HUES64 (cell line): ENCODE results near the gene TEDC1.

Experiments
- H3K27ac ChIP-seq: 2 replicates; pipeline ENCODE4 v1.7.0; 2013; ENCODE audit warnings: low read depth, low read length, inconsistent platforms
- H3K27me3 ChIP-seq: 2 replicates; pipeline ENCODE4 v1.6.1; 2013; ENCODE audit warnings: mild to moderate bottlenecking, low read length; ENCODE audit not compliant: insufficient read depth
- H3K36me3 ChIP-seq: 2 replicates; pipeline ENCODE4 v1.6.1; 2013; ENCODE audit warnings: mild to moderate bottlenecking, low read length; ENCODE audit not compliant: insufficient read depth
- H3K4me1 ChIP-seq: 2 replicates; pipeline ENCODE4 v1.6.1; 2013; ENCODE audit warnings: mild to moderate bottlenecking, low read length, moderate library complexity; ENCODE audit not compliant: insufficient read depth
- H3K4me3 ChIP-seq: 2 replicates; pipeline ENCODE4 v1.5.1; 2013; ENCODE audit warnings: mild to moderate bottlenecking, low read length, moderate library complexity
- H3K9ac ChIP-seq: 2 replicates; pipeline ENCODE4 v1.6.1; 2013; ENCODE audit warnings: mild to moderate bottlenecking, low read depth, low read length
- H3K9me3 ChIP-seq: 2 replicates; pipeline ENCODE4 v1.6.1; 2013; ENCODE audit warnings: low read depth, low read length; ENCODE audit not compliant: insufficient read depth
- WGBS: fragments of 150-250, 120-280 bp; methylation state at CpG from one replicate; pipeline ENCODE4 v1.1.7; 2013; ENCODE audit warnings: missing lambda C conversion rate; 5-methylcytosine and 5-hydroxymethylcytosine counted together

The TEDC1 gene

DNA sequence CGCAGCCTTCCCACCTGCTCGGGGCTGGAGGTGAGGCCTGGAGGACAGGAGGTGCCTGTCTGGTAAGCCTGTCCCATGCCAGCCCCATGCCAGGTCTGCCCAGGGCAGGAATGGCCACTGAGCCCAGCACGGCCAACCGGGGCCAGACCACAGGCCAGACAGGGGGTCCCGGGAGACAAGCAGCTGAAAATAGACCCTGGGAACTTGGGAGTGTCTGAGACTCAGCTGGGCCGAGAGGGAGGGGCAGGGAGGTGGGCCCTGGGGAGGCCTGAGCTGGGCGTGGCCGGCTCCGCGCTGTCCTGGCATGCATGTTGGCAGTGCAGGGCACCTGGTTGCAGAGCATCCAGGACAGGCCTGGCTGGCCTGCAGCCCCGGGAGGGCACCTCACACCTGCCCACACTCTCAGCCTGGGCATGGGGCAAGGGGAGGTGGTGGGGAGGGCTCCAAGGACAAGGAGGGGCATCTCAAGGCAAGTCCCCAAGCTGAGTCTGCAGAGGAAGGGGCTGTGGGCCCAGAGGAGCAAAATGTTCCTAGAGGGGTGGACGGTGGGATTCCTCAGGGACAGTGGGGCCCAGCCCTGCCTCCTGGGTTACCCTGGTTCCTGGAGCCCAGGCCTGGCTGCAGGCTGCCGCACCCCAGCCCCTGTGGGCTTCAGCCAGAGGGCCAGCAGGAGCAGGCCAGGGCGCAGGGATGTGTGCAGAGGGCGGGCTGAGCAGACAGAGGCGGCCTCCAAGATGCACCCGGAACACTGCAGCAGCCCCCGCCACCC, 7.6 kb upstream of the TEDC1 start:
- Histone ChIP-seq H3K4me3 (no peak overlapping the region), H3K9ac (no peak overlapping the region), H3K36me3 (no peaks in the 10 kb centered on the region), H3K27me3 (peaks cover 97% of the 10 kb centered on the region), H3K27ac (no peak overlapping the region), H3K4me1 (peaks cover 9% of the 10 kb centered on the region), H3K9me3 (no peaks in the 10 kb centered on the region)
- 84% methylated on average over 18 of the region's 18 CpGs for WGBS

DNA sequence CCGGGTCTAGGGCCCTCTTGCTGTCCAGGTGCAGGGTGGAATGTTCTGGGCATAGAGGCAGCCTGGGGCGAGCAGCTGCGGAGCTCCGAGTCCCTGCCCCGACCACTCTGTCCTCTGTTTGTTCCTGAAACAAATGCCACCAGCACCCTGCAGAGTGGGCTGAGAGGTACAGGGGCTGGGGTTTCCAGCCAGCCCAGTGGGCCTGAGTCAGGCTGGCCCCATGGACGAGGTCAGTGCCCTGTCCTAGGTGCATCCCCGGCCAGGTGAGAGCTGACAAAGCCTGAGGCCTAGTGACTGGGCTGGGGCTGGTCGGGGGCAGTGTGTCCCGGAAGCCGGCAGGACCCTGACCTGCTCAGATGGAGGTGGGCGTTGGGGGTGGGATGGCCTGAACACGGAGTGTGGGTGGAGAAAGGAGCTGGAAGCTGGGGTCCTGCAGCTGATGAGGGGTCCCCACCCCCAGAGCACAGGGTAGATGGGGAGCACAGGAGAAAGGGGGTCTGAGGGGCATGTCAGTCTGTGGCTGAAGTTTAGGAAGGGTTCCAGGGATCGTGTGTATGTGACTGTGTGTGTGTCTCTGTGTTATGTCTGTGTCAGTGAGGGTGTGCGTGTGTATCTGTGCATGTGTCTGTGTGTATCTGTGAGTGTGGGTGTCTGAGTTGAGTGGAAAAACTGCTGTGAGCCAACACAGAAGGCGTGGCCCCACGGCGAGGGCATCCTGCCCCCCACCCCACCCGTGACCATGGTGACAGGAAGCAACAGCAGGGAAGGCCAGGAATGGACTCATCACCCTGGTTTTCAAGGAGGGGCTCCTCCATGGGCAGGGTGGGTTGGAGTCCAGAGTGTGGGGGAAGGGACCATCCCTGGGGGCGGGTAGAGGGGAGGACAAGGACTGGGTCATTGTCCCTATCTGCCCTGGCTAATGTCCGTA, 6.7 kb upstream of the TEDC1 start:
- H3K4me1 ChIP-seq, result peaks cover 12% of the 10 kb centered on the region
- H3K9me3 ChIP-seq, result no peaks in the 10 kb centered on the region
- H3K9ac ChIP-seq, result no peak overlapping the region
- H3K27ac ChIP-seq, result no peak overlapping the region
- H3K27me3 ChIP-seq, result peaks cover 97% of the 10 kb centered on the region
- H3K36me3 ChIP-seq, result no peaks in the 10 kb centered on the region
- H3K4me3 ChIP-seq, result no peak overlapping the region
- WGBS, result 85% methylated on average over 20 of the region's 20 CpGs

GRCh38 chr14:105484997-105485393, 6.1 kb upstream of the TEDC1 start:
- Histone ChIP-seq H3K9me3 (no peaks in the 10 kb centered on the region), H3K9ac (no peak overlapping the region), H3K4me1 (peaks cover 15% of the 10 kb centered on the region), H3K27me3 (peaks cover 92% of the 10 kb centered on the region), H3K36me3 (no peaks in the 10 kb centered on the region), H3K27ac (no peak overlapping the region), H3K4me3 (no peak overlapping the region)
- 88% methylated on average over 16 of the region's 16 CpGs for WGBS

DNA sequence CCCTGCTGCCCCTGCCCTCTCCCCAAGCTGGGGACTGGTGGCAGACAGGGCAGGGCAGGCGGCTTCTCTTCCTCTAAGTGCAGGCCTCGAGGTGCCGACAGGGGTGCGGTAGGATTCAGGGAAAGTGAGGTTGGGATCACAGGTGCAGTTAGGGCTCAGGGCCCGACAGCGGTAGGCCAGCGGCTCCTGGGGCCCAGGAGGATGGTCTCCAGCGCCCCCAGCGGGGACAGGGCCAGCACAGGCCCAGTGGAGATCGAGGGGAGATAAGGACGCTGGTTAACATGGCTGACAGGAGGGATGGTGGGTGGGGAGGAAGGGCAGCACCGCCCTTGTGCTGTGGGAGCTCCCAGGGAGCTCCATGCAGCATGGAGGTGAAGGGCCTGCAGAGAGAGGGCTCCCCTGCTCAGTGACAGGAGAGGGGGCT, 5.3 kb upstream of the TEDC1 start:
- no peaks in the 10 kb centered on the region for H3K36me3 ChIP-seq
- peaks cover 85% of the 10 kb centered on the region for H3K27me3 ChIP-seq
- H3K9me3 ChIP-seq, result no peaks in the 10 kb centered on the region
- no peak overlapping the region for H3K9ac ChIP-seq
- no peak overlapping the region for H3K27ac ChIP-seq
- peak overlapping the region; percentile 1; the same call in 1 of the 2 replicates for H3K4me3 ChIP-seq
- H3K4me1 ChIP-seq, result peaks cover 15% of the 10 kb centered on the region
- 13% methylated on average over 12 of the region's 12 CpGs for WGBS

- Histone ChIP-seq H3K9ac (peak within 1 kb of the TSS; percentile 20; the same call in 1 of the 2 replicates), H3K27ac (no peak within 1 kb of the TSS), H3K9me3 (no peaks in the 10 kb centered on the region), H3K27me3 (peaks cover 79% of the 10 kb centered on the region), H3K4me1 (peaks cover 10% of the 10 kb centered on the region), H3K36me3 (no peaks in the 10 kb centered on the region), H3K4me3 (peak within 1 kb of the TSS; percentile 47)
- WGBS, result 5% methylated on average over 56 of the region's 56 CpGs
Observed at GRCh38 chr14:105486163-105486973, 4.7 kb upstream of the TEDC1 start, which contains the start of gene CRIP1. Gene CRIP1 (plus strand): TSS chr14:105486886. CDS start chr14:105487260, 374 bp downstream.

DNA sequence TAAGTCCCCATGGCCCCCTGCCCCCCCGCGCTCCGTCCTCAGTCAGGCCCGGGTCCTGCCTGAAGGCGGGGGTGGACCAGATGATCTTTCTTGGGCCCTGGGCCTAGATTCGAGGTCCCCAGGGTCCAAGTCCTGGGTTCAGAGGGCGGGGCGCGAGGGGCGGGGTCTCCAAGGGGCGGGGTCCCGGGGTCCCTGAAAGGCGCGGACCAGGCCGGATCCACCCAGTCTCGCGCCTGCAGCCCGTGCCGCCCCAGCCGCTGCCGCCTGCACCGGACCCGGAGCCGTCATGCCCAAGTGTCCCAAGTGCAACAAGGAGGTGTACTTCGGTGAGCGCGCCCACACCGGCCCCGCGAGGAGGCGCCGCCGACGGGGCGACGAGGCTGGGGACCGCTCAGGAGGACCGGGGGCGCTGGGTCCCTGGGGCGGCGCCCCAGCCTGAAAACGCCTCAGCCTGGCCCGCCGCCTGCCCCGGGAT, 4.0 kb upstream of the TEDC1 start:
- peak overlapping the region; percentile 20; the same call in 1 of the 2 replicates for H3K9ac ChIP-seq
- peaks cover 9% of the 10 kb centered on the region for H3K4me1 ChIP-seq
- peaks cover 74% of the 10 kb centered on the region for H3K27me3 ChIP-seq
- H3K9me3 ChIP-seq, result no peaks in the 10 kb centered on the region
- no peak overlapping the region for H3K27ac ChIP-seq
- H3K4me3 ChIP-seq, result peak overlapping the region; percentile 47
- WGBS, result 3% methylated on average over 45 of the region's 45 CpGs
- H3K36me3 ChIP-seq, result no peaks in the 10 kb centered on the region

DNA sequence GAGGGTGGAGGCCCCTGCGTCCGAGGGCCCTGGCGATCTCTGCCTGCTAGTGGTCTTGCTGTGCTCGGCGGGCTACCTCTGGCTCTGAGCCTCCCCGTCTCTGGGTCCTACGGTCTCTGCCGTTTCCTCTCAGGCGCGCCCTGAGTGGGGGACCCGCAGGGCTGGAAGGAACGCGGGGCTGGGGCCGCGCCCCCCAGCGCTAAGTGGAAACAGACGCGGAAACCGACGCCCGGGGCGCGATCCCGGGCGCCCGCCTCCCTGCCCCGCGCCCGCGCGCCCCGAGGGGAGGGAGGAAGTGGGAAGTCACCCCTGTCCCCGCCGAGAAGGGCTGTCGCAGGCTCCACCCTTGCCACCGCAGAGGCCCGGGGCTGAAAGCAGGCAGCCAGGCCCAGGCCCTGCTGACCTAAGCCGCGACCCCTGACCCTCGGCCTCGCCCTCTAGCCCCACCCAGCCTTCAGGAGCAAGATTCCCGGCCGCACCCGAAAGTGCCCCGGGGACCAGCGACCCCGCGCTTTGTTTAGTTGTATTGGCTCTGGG, 3.5 kb upstream of the TEDC1 start:
- 11% methylated on average over 48 of the region's 48 CpGs for WGBS
- peaks cover 5% of the 10 kb centered on the region; the same call in 1 of the 2 replicates for H3K4me1 ChIP-seq
- H3K27ac ChIP-seq, result no peak overlapping the region
- peak overlapping the region; percentile 20; the same call in 1 of the 2 replicates for H3K9ac ChIP-seq
- H3K27me3 ChIP-seq, result peaks cover 69% of the 10 kb centered on the region
- H3K9me3 ChIP-seq, result no peaks in the 10 kb centered on the region
- H3K36me3 ChIP-seq, result no peaks in the 10 kb centered on the region
- peak overlapping the region; percentile 47 for H3K4me3 ChIP-seq

- Histone ChIP-seq H3K9me3 (no peaks in the 10 kb centered on the region), H3K9ac (no peak overlapping the region), H3K27ac (no peak overlapping the region), H3K36me3 (no peaks in the 10 kb centered on the region), H3K4me1 (peaks cover 5% of the 10 kb centered on the region; the same call in 1 of the 2 replicates), H3K4me3 (peak overlapping the region; percentile 47; the same call in 1 of the 2 replicates), H3K27me3 (peaks cover 62% of the 10 kb centered on the region)
- WGBS, result 80% methylated on average over 26 of the region's 26 CpGs
Observed at GRCh38 chr14:105487986-105488777, 2.9 kb upstream of the TEDC1 start.

DNA sequence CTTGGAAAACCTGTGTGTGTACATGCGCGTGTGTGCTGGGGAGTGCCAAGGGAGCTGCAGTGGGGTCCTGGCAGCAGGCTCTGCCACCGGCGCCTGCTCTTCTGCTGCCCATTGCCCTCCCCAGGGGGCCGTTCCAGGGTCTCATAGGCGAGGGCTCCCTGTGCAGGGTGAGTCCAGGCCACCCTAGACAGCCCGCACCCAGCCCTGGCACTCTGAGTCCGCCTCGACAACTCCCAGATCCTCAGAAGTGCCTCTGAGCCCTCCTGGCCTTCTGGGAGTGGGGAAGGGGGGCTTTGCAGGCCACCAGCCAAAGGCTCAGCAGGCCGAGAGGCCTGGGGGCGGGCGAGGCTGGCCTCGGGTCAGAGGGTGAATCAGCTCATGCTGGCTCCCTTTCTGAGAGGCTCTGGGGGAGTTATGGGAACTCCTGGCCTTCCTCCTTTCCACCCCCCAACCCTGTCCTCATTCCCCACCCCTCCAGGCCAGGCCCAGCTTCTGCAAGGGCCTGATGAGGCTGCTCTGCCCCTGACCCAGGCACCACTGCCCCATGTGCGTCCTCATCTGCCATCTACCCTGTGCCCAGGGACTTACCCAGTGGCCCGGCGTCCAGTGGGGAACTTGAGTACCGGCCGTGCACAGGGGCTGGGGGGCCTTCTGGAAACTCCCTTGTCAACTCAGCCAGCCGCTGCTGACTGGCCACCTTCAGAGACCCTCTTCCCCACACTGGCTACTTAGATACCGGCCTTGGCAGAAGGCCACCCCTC, 2.1 kb upstream of the TEDC1 start:
- Histone ChIP-seq H3K27me3 (peaks cover 56% of the 10 kb centered on the region), H3K4me3 (0 out of 2 replicates have a peak overlapping the region, but pooled peaks have one; percentile 54), H3K9ac (no peak overlapping the region), H3K4me1 (peaks cover 5% of the 10 kb centered on the region; the same call in 1 of the 2 replicates), H3K27ac (no peak overlapping the region), H3K36me3 (no peaks in the 10 kb centered on the region), H3K9me3 (no peaks in the 10 kb centered on the region)
- 79% methylated on average over 20 of the region's 20 CpGs for WGBS
